ENCODE measurements around the gene GASK1B. TPM values are rescaled to one million over a fixed set of nuclear protein-coding genes. Genes with fewer than 3 reads are reported as not detected.

The GASK1B gene
- total and polyA plus RNA-seq, 2 of the 4 experiments (the other 2 are of a cell fraction): 4.1 to 5.4 TPM

DNA sequence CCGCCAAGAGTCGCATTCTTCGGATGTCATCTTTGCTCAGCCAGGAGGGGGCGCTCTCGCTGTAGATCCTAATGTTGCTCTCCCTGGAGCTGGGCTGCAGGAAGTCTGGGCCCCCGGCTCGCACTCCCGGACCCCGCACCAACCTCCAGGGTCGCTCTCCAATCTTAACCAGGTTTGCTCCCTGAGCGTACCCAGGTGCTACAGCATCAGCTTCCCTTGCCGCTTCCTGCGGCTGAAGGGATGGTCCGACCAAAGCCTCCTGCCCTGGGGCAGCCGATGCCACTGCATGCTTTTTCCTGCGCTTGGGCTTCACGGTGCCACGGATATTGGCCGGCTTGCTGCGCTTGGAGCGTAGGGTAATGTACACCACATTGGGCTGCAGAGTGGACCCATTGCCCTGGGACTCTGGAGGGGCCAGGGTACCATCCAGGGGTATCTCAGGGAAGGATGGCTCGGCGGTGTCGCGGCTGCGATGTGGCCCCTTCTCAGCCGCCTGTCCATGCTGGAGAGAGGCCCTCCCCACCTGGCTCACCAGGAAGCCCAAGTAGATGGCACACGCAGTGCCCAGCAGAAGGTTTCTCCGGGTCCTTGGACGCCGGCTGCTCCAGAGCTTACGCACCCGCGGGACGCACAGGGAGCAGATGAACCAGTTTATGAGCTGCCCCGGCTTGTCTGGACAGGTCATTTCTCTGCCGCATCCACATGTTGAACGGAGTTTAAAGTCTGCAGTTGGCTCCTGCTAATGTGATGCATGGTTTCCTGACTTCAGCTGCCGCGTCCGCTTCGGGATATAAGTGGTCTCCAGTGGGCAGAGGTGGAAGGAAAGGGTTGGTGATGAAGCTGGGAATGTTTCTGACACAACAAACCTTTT is 1.9 kb downstream of the GASK1B start:
- no peaks in the 10 kb centered on the region for H3K9me1 ChIP-seq (ENCODE audit: insufficient read depth, low read length)
- H2AK9ac ChIP-seq (replicated peaks; ENCODE audit: low read depth, low read length, poor library complexity): peak overlapping the region; percentile 48
- ChIA-PET CTCF (interaction anchor here (0.9 to 1.7 kb wide), 3 partner anchors 13 to 177 kb away, joined by 3 to 9 read pairs (median 3); no protein-coding TSS in a partner anchor), POLR2A (ENCODE audit: unreplicated experiment) (no interaction called here)
- dilution Hi-C loops (cut with HindIII; ENCODE audit: low sequenced_read_pairs, unreplicated experiment) (no loop called here), in situ Hi-C loops (cut with MboI; ENCODE audit: low sequenced_read_pairs) (no loop called here), intact Hi-C loops (cut with micrococcal nuclease) (loop anchor here (5.0 kb wide), 2 partner anchors 86 to 949 kb away; partner anchors contain the start of gene GRIA2)
- H3K27ac ChIP-seq (ENCODE audit: insufficient read depth, low read length): peak overlapping the region; percentile 75; the same call in 1 of the 2 replicates
- ATAC-seq (ENCODE audit: low read depth) (peak; percentile 19; the same call in 1 of the 2 replicates), DNase-seq (peak; percentile 23)
- peak overlapping the region; percentile 33; the same call in 1 of the 2 replicates for H2AK5ac ChIP-seq (ENCODE audit: low read depth, low read length)
- peaks cover 14% of the 10 kb centered on the region for H3K4me1 ChIP-seq (ENCODE audit: control insufficient read depth, insufficient read depth, low read length)
- peak overlapping the region; percentile 21 for H2BK5ac ChIP-seq (ENCODE audit: low read depth, low read length, poor library complexity, severe bottlenecking)
- TSS peak; percentile 93 for BruUV-seq (replicated peaks)
- peak overlapping the region; percentile 42 for H3K4ac ChIP-seq (ENCODE audit: low read depth, low read length)
- H4K20me1 ChIP-seq (ENCODE audit: insufficient read depth, low read length): no peaks in the 10 kb centered on the region
- H4K5ac ChIP-seq (ENCODE audit: low read depth, low read length): peak overlapping the region; percentile 92
- H3K4me3 ChIP-seq (ENCODE audit: insufficient read depth, low read depth, low read length): peak overlapping the region; percentile 30
- H3K4me2 ChIP-seq (ENCODE audit: low read depth, low read length): peak overlapping the region; percentile 77
- H2AFZ ChIP-seq (replicated peaks; ENCODE audit: low read length, poor library complexity): peak overlapping the region; percentile 82
- peak overlapping the region; percentile 24 to 50; a peak in 2 of 4 replicates for H4K8ac ChIP-seq (ENCODE audit: low read depth in 2 of 2, low read length in 2 of 2)
- H3K14ac ChIP-seq (replicated peaks; ENCODE audit: low read depth, low read length): peak overlapping the region; percentile 29; the same call in 1 of the 2 replicates
- H4K91ac ChIP-seq (ENCODE audit: insufficient read depth, low read depth, low read length): peak overlapping the region; percentile 57
- H3K9ac ChIP-seq (ENCODE audit: low read depth, low read length): peak overlapping the region; percentile 67; the same call in 1 of the 2 replicates
- peak overlapping the region; percentile 75 for H2BK20ac ChIP-seq (ENCODE audit: low read depth, low read length)
- H2BK120ac ChIP-seq (ENCODE audit: low read depth, low read length): peak overlapping the region; percentile 71
- peaks cover 7% of the 10 kb centered on the region; the same call in 1 of the 2 replicates for H3K36me3 ChIP-seq (ENCODE audit: control insufficient read depth, insufficient read depth, low read length)
- no peak overlapping the region for H3K23ac ChIP-seq (ENCODE audit: low read depth, low read length)
- H3K18ac ChIP-seq (ENCODE audit: low read depth, low read length): peak overlapping the region; percentile 96
- WGBS, 2 experiments (ENCODE audit: extremely low coverage in 2 of 2, insufficient read length in 1 of 2): 78% methylated on average over 26 of the region's 42 CpGs; no CpG with 5 or more reads in 1 of the 2 experiments
- H2BK15ac ChIP-seq (ENCODE audit: low read depth, low read length): peak overlapping the region; percentile 53; the same call in 1 of the 3 replicates
- H3K9me3 ChIP-seq (ENCODE audit: control insufficient read depth, insufficient read depth, low read length): no peaks in the 10 kb centered on the region
- no peaks in the 10 kb centered on the region for H3K79me1 ChIP-seq (ENCODE audit: low read depth in 1 of 2, low read length in 2 of 2)
- no peaks in the 10 kb centered on the region for H3K27me3 ChIP-seq (ENCODE audit: control insufficient read depth, insufficient read depth, low read length)
- no peak overlapping the region; the same call in 1 of the 2 replicates for H3K56ac ChIP-seq (ENCODE audit: extremely low read depth, insufficient read depth, low read length)
- TF ChIP-seq, protein P1, sequence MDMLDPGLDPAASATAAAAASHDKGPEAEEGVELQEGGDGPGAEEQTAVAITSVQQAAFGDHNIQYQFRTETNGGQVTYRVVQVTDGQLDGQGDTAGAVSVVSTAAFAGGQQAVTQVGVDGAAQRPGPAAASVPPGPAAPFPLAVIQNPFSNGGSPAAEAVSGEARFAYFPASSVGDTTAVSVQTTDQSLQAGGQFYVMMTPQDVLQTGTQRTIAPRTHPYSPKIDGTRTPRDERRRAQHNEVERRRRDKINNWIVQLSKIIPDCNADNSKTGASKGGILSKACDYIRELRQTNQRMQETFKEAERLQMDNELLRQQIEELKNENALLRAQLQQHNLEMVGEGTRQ (IDR thresholded peaks at IDR 0.05; ENCODE audit: low read depth, low read length): no peak
- no peak for TF ChIP-seq RFX5 (IDR thresholded peaks at IDR 0.05; ENCODE audit: low read depth, low read length)
- TF ChIP-seq POLR2A (IDR thresholded peaks at IDR 0.05; ENCODE audit: low read depth, low read length): no peak
- TF ChIP-seq MAFK (IDR thresholded peaks at IDR 0.05; ENCODE audit: low read depth, low read length): no peak
- TF ChIP-seq, protein P2, sequence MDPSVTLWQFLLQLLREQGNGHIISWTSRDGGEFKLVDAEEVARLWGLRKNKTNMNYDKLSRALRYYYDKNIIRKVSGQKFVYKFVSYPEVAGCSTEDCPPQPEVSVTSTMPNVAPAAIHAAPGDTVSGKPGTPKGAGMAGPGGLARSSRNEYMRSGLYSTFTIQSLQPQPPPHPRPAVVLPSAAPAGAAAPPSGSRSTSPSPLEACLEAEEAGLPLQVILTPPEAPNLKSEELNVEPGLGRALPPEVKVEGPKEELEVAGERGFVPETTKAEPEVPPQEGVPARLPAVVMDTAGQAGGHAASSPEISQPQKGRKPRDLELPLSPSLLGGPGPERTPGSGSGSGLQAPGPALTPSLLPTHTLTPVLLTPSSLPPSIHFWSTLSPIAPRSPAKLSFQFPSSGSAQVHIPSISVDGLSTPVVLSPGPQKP (IDR thresholded peaks at IDR 0.05; ENCODE audit: borderline replicate concordance, low read depth, low read length): no peak
- no peak for TF ChIP-seq CHD1 (IDR thresholded peaks at IDR 0.05; ENCODE audit: low read depth, low read length)
- TF ChIP-seq, protein P3, sequence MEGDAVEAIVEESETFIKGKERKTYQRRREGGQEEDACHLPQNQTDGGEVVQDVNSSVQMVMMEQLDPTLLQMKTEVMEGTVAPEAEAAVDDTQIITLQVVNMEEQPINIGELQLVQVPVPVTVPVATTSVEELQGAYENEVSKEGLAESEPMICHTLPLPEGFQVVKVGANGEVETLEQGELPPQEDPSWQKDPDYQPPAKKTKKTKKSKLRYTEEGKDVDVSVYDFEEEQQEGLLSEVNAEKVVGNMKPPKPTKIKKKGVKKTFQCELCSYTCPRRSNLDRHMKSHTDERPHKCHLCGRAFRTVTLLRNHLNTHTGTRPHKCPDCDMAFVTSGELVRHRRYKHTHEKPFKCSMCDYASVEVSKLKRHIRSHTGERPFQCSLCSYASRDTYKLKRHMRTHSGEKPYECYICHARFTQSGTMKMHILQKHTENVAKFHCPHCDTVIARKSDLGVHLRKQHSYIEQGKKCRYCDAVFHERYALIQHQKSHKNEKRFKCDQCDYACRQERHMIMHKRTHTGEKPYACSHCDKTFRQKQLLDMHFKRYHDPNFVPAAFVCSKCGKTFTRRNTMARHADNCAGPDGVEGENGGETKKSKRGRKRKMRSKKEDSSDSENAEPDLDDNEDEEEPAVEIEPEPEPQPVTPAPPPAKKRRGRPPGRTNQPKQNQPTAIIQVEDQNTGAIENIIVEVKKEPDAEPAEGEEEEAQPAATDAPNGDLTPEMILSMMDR (conservative IDR thresholded peaks at IDR 0.05; ENCODE audit: low read depth, low read length): no peak
- TF ChIP-seq RCOR1 (IDR thresholded peaks at IDR 0.05; ENCODE audit: insufficient replicate concordance, low read length): no peak
- no peak for TF ChIP-seq SMC3 (IDR thresholded peaks at IDR 0.05; ENCODE audit: low read depth, low read length)
- no peak for TF ChIP-seq RAD21 (IDR thresholded peaks at IDR 0.05; ENCODE audit: low read length)
- TF ChIP-seq CEBPB (IDR thresholded peaks at IDR 0.05; ENCODE audit: low read depth, low read length): no peak
- TF ChIP-seq MAZ (IDR thresholded peaks at IDR 0.05; ENCODE audit: borderline replicate concordance, low read depth, low read length): no peak
- TF ChIP-seq BHLHE40 (IDR thresholded peaks at IDR 0.05; ENCODE audit: low read depth, low read length): no peak
